ENCODE data around the gene CCRL2.

The CCRL2 gene

DNA sequence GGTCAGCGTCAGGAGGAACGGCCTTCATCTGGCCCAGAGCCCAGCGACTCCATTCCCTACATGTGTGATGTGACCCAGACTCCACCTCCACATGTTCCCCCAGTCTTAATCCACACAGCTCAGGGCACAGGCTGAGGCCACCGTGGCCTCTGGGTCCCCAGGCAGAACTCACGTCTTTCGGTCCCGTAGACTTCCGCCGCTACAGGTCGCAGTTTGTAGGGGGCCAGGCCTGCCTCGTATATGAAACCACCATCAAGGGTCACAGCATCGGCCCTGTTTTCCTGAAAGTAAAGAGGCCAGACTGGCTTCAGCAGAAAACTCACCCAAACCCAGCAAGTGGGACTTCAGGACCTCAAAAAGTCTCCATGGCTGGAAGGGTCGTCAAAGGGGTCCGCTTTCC is 49.1 kb downstream of the CCRL2 start:
- TF ChIP-seq, protein P1, sequence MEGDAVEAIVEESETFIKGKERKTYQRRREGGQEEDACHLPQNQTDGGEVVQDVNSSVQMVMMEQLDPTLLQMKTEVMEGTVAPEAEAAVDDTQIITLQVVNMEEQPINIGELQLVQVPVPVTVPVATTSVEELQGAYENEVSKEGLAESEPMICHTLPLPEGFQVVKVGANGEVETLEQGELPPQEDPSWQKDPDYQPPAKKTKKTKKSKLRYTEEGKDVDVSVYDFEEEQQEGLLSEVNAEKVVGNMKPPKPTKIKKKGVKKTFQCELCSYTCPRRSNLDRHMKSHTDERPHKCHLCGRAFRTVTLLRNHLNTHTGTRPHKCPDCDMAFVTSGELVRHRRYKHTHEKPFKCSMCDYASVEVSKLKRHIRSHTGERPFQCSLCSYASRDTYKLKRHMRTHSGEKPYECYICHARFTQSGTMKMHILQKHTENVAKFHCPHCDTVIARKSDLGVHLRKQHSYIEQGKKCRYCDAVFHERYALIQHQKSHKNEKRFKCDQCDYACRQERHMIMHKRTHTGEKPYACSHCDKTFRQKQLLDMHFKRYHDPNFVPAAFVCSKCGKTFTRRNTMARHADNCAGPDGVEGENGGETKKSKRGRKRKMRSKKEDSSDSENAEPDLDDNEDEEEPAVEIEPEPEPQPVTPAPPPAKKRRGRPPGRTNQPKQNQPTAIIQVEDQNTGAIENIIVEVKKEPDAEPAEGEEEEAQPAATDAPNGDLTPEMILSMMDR (IDR thresholded peaks at IDR 0.05) = no peak
- peak; percentile 50 for DNase-seq (ENCODE audit: low spot score)
- H3K4me3 ChIP-seq = no peak overlapping the region
- H3K27ac ChIP-seq = no peak overlapping the region

Data from coronary artery (tissue), 2 donors.